Natural killer cell (primary cell): ENCODE results near the gene CASK. TPM values are rescaled to one million over a fixed set of nuclear protein-coding genes. Genes with fewer than 3 reads are reported as not detected.

ENCODE experiments used
- ATAC-seq, 3 donors: fragments of 150-1000 bp in 2 of 3; fragments of 200-7000 bp in 1 of 3; cut with Tn5 transposase; 1 replicate in 1 of 3; 2 replicates in 2 of 3; pipeline ENCODE4 v1.10.0; 2021; ENCODE audit warnings: mild to moderate bottlenecking in 2 of 3, moderate library complexity in 2 of 3
- DNase-seq, 2 donors: peaks; one replicate each; pipeline versions ENCODE4 v3.0.0 to v3.0.0-alpha.2; 2013 to 2021; ENCODE audit warnings: mixed read lengths in 1 of 2
- H3K27ac ChIP-seq: one replicate; pipeline ENCODE4 v1.5.1; 2013; ENCODE audit warnings: mild to moderate bottlenecking, low read length
- H3K27me3 ChIP-seq: one replicate; pipeline ENCODE4 v1.6.1; 2013; ENCODE audit warnings: low read length; ENCODE audit not compliant: control insufficient read depth, insufficient read depth
- H3K36me3 ChIP-seq: one replicate; pipeline ENCODE4 v1.6.1; 2013; ENCODE audit warnings: low read length; ENCODE audit not compliant: control insufficient read depth, insufficient read depth
- H3K4me1 ChIP-seq: one replicate; pipeline ENCODE4 v1.6.1; 2013; ENCODE audit warnings: low read length; ENCODE audit not compliant: control insufficient read depth, insufficient read depth
- H3K4me3 ChIP-seq: one replicate; pipeline ENCODE4 v1.5.1; 2013; ENCODE audit warnings: low read length
- H3K9me3 ChIP-seq: one replicate; pipeline ENCODE4 v1.6.1; 2013; ENCODE audit warnings: low read length; ENCODE audit not compliant: control insufficient read depth, insufficient read depth
- H3K27ac Mint-ChIP-seq, 2 donors: one replicate each; pipeline ENCODE4 v1.8.0; 2022; ENCODE audit warnings: mild to moderate bottlenecking in 2 of 2, mixed read lengths in 2 of 2, moderate library complexity in 1 of 2
- H3K27me3 Mint-ChIP-seq, 2 donors: one replicate each; pipeline ENCODE4 v1.8.0; 2022; ENCODE audit warnings: low read depth in 2 of 2, mixed read lengths in 2 of 2
- H3K36me3 Mint-ChIP-seq: one replicate; pipeline ENCODE4 v1.8.0; 2022; ENCODE audit warnings: mixed read lengths
- H3K4me1 Mint-ChIP-seq, 2 donors: one replicate each; pipeline ENCODE4 v1.8.0; 2022; ENCODE audit warnings: mixed read lengths in 2 of 2
- H3K4me3 Mint-ChIP-seq: one replicate; pipeline ENCODE4 v1.8.0; 2022; ENCODE audit warnings: mild to moderate bottlenecking, moderate library complexity, mixed read lengths
- H3K9me3 Mint-ChIP-seq, 2 donors: one replicate each; pipeline ENCODE4 v1.8.0; 2022; ENCODE audit warnings: mixed read lengths in 2 of 2
- CTCF ChIP-seq: fragments of 200-600 bp; IDR thresholded peaks from one replicate; pipeline ENCODE4 v1.8.0; 2022; ENCODE audit warnings: antibody characterized with exemption
- WGBS: methylation state at CpG from one replicate; pipeline ENCODE4 v1.1.7; 2013; ENCODE audit warnings: missing lambda C conversion rate; ENCODE audit not compliant: insufficient coverage; 5-methylcytosine and 5-hydroxymethylcytosine counted together
- intact Hi-C: fragments of 100-400 bp; cut with micrococcal nuclease; formaldehyde crosslinking; loops from one replicate; pipeline ENCODE4 v1.14.2; 2022
- total RNA-seq, 4 donors: library from RNA; stranded (reverse); fragments of 120-200 nt in 1 of 4; gene quantifications; one replicate each; pipeline versions ENCODE4 v1.2.3 to v1.2.4, GENCODE V29; 2013 to 2022

CASK gene
- total RNA-seq, 3 donors from 2014 or later (not counting 1 experiment from before 2014, with no cell fraction given), result 23.5 to 27.9 (median 25.6) TPM

- Histone ChIP-seq H3K36me3 (peaks cover 29% of the 10 kb centered on the region), H3K9me3 (no peaks in the 10 kb centered on the region), H3K27me3 (no peaks in the 10 kb centered on the region), H3K4me1 (no peaks in the 10 kb centered on the region), H3K4me3 (no peak overlapping the region), H3K27ac (no peak overlapping the region)
- Mint-ChIP-seq H3K27ac (no peak overlapping the region), H3K9me3 (no peaks in the 10 kb centered on the region), H3K27me3 (no peaks in the 10 kb centered on the region), H3K4me1 (peaks cover 0 to 6% of the 10 kb centered on the region in 2 donors), H3K4me3 (no peak overlapping the region), H3K36me3 (no peaks in the 10 kb centered on the region)
- DNase-seq (no peak), ATAC-seq (no peak)
- intact Hi-C loops, result no loop called here
- WGBS, result 100% methylated on average over 1 of the region's 2 CpGs
- no peak for TF ChIP-seq CTCF
Observed at GRCh38 chrX:41526271-41526670, 397.1 kb downstream of the CASK start.

- Histone ChIP-seq H3K4me1 (peaks cover 13% of the 10 kb centered on the region), H3K27ac (no peak overlapping the region), H3K4me3 (no peak overlapping the region), H3K9me3 (no peaks in the 10 kb centered on the region), H3K27me3 (no peaks in the 10 kb centered on the region), H3K36me3 (peaks cover 9% of the 10 kb centered on the region)
- Mint-ChIP-seq H3K4me3 (no peak overlapping the region), H3K27me3 (no peaks in the 10 kb centered on the region), H3K9me3 (no peaks in the 10 kb centered on the region), H3K27ac (no peak overlapping the region), H3K4me1 (peaks cover 6 to 11% of the 10 kb centered on the region in 2 donors), H3K36me3 (no peaks in the 10 kb centered on the region)
- 92% methylated on average over 2 of the region's 4 CpGs for WGBS
- DNase-seq (no peak), ATAC-seq (no peak)
- intact Hi-C loops, result no loop called here
- TF ChIP-seq CTCF, result no peak
Observed at GRCh38 chrX:41522671-41523070, 400.7 kb downstream of the CASK start.

- 86% methylated on average over 1 of the region's 2 CpGs for WGBS
- Histone ChIP-seq H3K9me3 (no peaks in the 10 kb centered on the region), H3K4me1 (peaks cover 15% of the 10 kb centered on the region), H3K27me3 (no peaks in the 10 kb centered on the region), H3K4me3 (no peak overlapping the region), H3K36me3 (peaks cover 8% of the 10 kb centered on the region), H3K27ac (no peak overlapping the region)
- DNase-seq (no peak), ATAC-seq (no peak)
- intact Hi-C loops, result no loop called here
- TF ChIP-seq CTCF, result no peak
- Mint-ChIP-seq H3K36me3 (no peaks in the 10 kb centered on the region), H3K9me3 (no peaks in the 10 kb centered on the region), H3K27me3 (no peaks in the 10 kb centered on the region), H3K27ac (no peak overlapping the region), H3K4me3 (no peak overlapping the region), H3K4me1 (peaks cover 6 to 8% of the 10 kb centered on the region in 2 donors)
Observed at GRCh38 chrX:41522081-41522480, 401.3 kb downstream of the CASK start.

DNA sequence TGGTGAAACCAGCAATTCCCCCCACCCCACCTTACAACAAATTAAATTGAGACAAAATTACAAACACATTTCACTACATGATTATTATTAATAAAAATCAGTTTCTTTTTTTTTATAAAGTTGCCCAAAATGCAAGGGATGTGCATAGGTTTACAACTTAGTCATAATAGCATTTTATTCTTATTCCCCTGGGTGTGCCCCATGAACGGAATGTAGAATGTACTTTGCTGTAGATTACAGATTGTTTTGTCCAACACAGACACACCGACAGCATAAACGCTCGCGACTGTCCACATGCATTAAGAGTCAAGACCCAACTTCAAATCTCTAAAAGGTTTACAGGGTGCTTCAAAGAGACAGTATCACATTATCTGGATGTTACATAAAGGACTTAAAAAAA is 403.9 kb downstream of the CASK start:
- peaks cover 5 to 6% of the 10 kb centered on the region in 2 donors for H3K4me1 Mint-ChIP-seq
- H3K9me3 Mint-ChIP-seq, result no peaks in the 10 kb centered on the region
- no peak for TF ChIP-seq CTCF
- no peak overlapping the region for H3K4me3 ChIP-seq
- ATAC-seq, result no peak
- no peaks in the 10 kb centered on the region for H3K9me3 ChIP-seq
- no peak overlapping the region for H3K27ac ChIP-seq
- H3K4me3 Mint-ChIP-seq, result no peak overlapping the region
- WGBS, result no CpG with 5 or more reads among the region's 5 CpGs
- peaks cover 6% of the 10 kb centered on the region for H3K36me3 ChIP-seq
- intact Hi-C loops, result no loop called here
- no peaks in the 10 kb centered on the region for H3K27me3 ChIP-seq
- H3K36me3 Mint-ChIP-seq, result no peaks in the 10 kb centered on the region
- no peak overlapping the region for H3K27ac Mint-ChIP-seq
- H3K27me3 Mint-ChIP-seq, result no peaks in the 10 kb centered on the region
- peaks cover 15% of the 10 kb centered on the region for H3K4me1 ChIP-seq
- DNase-seq, result no peak
